GM18505 (cell line): Measurements from ENCODE around the gene NAGLU.
"Not testable (repeated sequence)": the region's sequence is repeated elsewhere in the genome, so short reads cannot be mapped to it uniquely, and the experiment has no call there.

Experiments
- ATAC-seq: cut with Tn5 transposase; IDR thresholded peaks from one replicate; pipeline ENCODE4 v1.9.1; 2021; ENCODE audit not compliant: unreplicated experiment
- POLR2A ChIP-seq: IDR thresholded peaks from 4 replicates; pipeline ENCODE4 v1.6.1; 2011; ENCODE audit warnings: borderline replicate concordance; ENCODE audit not compliant: insufficient read depth, insufficient read length; ENCODE audit errors: extremely low read depth

The NAGLU gene

GRCh38 chr17:42527932-42528331, 8.1 kb upstream of the NAGLU start:
- TF ChIP-seq POLR2A: no peak
- ATAC-seq: no peak

DNA sequence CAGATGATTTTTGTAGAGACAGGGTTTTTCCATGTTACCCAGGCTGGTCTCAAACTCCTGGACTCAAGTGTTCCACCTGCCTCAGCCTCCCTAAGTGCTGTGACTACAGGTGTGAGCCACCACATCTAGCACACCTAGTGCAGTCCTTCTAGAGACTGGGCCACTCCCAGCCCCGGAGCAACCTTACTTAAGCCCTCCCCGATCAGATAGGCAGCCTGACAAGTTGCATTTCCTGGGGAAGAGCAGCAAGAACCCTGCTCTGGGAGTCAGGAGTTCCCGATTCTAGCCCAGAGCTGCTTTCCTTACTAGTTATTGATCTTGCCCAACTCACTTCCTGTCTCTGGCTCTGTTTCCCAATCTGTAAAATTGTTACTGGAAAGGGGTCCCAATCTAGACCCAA, 7.0 kb upstream of the NAGLU start:
- no peak for ATAC-seq
- TF ChIP-seq POLR2A: no peak

- TF ChIP-seq POLR2A: no peak
- no peak for ATAC-seq
Observed at GRCh38 chr17:42530952-42531454, 5.0 kb upstream of the NAGLU start.

DNA sequence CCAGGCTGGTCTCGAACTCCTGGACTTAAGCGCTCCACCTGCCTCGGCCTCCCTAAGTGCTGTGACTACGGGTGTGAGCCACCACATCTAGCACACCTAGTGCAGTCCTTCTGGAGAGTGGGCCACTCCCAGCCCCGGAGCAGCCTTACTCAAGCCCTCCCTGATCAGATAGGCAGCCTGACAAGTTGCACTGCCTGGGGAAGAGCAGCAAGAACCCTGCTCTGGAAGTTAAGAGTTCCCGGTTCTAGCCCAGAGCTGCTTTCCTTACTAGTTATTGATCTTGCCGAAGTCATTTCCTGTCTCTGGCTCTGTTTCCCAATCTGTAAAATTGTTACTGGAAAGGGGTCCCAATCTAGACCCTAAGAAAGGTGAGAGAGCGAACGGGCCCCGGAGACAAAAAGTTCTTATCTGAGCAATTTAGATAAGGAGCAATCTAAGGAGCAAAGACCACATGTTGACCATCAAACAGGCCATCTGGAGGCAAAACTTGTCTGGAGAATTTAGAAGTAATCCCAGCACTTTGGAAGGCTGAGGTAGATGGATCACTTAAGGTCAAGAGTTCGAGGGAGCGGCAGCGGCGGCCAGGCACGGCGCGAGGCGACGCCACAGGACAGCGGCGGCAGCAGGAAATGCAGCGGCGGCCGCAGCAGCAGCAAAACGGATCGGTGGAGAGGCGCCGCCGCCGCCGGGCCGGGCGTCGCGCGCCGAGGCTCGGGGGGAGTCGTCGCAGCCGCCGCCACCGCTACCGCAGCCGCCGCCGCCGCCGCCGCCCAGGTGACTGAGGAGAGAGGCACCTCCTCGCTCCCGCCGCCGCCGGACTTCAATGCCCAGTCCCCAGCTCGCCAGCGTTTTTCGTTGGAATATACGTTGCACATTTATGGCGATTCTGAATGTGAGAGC, 4.3 kb upstream of the NAGLU start:
- TF ChIP-seq POLR2A: peak; percentile 19
- no peak for ATAC-seq

DNA sequence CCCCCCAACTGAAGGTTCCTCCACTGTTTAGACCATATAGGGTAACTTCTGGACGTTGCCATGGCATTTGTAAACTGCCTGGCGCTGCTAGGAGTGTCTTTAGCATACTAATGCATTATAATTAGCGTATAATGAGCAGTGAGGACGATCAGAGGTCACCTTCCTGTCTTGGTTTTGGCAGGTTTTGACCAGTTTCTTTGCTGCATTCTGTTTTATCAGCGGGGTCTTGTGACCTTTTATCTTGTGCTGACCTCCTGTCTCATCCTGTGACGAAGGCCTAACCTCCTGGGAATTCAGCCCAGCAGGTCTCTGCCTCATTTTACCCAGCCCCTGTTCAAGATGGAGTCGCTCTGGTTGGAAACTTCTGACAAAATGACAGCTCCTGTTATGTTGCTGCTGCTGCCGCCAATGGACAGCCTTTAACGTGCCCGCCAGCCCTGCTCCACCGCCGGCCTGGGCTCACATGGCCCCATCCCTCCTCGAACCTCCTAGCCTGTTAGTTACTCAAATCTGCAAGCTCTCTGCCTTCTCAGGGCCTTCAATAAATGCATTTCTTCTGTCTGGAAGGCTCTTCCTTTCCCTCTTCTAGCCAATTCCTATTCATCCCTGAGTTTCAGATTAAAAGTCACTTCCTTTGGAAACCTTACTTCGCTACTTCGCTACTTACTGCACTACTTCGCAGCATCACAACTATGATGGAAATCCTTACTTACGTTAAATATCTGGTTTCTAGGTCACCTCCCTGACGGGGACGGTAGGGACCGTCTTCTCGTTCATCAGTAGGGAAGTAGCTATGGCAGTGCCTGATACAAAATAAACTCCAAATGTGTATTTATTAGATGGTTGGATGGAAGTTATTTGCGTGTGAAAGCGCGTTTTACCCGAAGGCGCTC, 640 bp upstream of the NAGLU start:
- no peak for ATAC-seq
- TF ChIP-seq POLR2A: no peak

DNA sequence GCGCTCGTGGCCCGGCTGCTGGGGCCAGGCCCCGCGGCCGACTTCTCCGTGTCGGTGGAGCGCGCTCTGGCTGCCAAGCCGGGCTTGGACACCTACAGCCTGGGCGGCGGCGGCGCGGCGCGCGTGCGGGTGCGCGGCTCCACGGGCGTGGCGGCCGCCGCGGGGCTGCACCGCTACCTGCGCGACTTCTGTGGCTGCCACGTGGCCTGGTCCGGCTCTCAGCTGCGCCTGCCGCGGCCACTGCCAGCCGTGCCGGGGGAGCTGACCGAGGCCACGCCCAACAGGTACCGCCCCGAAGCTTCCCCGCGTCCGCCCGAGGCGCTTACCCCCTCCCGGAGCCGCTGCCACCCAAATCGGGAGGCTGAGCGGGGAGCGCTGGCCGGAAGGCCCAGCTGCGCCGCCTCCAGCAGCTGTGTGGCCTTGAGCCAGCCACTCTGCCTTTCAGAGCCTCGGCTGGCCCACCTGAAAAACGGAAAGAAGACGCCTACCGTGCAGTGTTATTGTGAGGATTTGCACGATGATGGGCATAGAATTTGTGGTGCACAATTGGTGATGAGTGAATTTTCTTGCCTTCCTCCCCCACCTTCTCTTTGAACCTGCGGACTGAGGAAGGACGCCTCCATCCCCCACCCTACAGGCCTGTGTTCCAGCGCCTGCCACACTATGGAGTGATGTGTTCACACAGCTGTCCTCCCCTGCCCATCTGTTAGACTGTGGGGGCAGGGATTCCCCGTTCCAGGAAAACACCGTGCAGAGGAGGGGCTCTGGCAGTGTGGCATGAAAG, 523 bp downstream of the NAGLU start:
- no peak for TF ChIP-seq POLR2A
- ATAC-seq: peak; percentile 53

DNA sequence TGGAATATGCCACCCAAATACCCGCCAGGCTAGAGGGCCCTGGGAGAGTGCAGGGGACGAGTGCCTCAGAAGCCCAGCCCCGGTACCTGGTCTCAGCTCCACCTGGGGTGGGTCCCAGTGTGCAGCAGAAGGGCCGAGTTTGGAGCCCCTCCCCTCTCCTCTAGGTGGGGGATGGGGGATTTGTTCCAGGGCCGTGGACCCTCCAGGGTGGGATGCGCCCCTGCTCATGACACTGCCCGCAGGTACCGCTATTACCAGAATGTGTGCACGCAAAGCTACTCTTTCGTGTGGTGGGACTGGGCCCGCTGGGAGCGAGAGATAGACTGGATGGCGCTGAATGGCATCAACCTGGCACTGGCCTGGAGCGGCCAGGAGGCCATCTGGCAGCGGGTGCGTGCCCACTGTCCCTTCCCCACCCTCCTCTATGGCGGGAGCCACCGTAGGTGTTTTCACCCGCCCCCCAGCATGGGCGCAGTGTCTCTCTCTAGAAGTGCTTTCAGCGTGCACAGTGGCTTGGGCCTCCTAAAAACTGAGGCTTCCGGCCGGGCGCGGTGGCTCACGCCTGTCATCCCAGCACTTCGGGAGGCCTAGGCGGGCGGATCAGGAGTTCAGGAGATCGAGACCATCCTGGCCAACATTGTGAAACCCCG, 1.2 kb downstream of the NAGLU start:
- peak; percentile 3 for TF ChIP-seq POLR2A
- no peak for ATAC-seq

DNA sequence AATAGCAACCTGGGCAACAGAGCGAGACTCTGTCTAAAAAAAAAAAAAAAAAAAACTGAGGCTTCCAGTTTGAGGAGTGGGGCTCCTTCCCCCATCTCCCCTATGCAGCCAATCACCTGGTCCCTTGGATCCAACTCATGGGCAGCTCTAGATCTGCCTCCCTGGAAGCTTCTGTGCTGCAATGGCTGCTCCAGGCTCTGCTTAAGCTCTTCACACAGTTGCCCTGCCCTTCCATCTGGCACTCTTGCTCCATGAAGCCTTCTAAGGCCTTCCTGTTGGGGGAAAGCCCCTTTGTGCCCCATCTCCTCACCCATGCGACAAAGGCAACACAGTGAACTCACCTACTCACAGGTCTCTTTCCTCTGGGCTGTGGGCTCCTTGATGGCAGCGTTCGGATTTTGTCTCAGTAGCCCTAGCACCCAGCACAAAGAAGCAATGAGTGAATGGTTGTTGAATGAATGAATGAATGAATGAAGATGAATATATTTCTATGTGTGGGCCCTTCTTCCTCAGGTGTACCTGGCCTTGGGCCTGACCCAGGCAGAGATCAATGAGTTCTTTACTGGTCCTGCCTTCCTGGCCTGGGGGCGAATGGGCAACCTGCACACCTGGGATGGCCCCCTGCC, 1.9 kb downstream of the NAGLU start:
- no peak for TF ChIP-seq POLR2A
- no peak for ATAC-seq

- ATAC-seq: no peak
- no peak for TF ChIP-seq POLR2A
Observed at GRCh38 chr17:42538482-42538881, 2.4 kb downstream of the NAGLU start.

DNA sequence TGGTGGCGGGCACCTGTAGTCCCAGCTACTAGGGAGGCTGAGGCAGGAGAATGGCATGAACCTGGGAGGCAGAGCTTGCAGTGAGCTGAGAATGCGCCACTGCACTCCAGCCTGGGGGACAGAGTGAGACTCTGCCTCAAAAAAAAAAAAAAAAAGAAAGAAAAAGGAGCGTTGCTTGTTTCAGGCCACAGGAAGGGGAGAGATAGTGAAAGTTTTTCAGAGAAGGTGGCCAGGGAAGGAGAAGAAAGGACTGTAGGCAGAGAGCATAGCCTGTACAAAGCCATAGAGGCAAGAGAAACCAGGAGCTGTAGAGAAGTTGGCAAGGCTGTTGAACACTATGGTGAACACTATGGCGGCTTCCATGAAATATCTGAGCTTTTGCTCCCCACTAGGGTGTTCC, 4.5 kb downstream of the NAGLU start:
- ATAC-seq: not testable (repeated sequence)

DNA sequence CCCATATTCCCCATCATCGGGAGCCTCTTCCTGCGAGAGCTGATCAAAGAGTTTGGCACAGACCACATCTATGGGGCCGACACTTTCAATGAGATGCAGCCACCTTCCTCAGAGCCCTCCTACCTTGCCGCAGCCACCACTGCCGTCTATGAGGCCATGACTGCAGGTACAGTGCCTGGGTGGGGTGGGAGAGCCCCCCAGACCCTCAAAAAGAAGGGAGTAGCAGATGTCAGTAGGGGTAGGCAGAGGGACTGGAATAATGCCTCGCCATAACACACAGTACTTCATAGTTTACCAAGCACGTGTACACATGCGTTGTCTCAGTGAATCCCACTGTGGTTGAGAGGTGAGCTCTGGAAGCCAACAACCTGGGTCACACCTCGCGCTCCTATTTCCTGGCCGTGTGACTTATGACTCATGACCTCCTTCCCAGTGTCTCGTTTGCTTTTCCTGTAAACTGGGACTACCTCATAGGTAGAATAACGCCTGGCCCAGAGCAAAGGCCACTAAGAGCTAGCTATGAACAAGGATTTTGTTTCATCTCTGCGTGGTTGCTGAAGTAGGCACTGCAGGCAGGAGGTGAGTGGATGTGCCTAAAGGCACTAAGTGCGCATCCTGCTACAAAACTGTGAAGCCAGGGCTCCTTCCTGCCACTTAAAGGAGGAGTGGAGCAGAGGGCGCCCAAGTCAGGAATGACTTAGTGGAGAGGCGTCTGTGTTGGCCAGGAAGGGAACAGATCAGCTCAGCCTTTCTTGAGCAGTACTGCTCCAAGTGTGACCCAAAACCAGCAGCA, 5.2 kb downstream of the NAGLU start:
- no peak for ATAC-seq
- no peak for TF ChIP-seq POLR2A
